ENCODE measurements around the gene HYOU1.
"Not testable (repeated sequence)": the region's sequence is repeated elsewhere in the genome, so short reads cannot be mapped to it uniquely, and the experiment has no call there.

The HYOU1 gene

GRCh38 chr11:119044708-119045107 lies 12.3 kb downstream of the HYOU1 start:
- H3K4me3 ChIP-seq (ENCODE audit: low read depth, low read length): no peak overlapping the region
- peak; percentile 17; the same call in 1 of the 2 replicates for TF ChIP-seq CTCF (IDR thresholded peaks at IDR 0.05; ENCODE audit: control insufficient read depth, extremely low read depth, insufficient read depth)
- no peak for DNase-seq (ENCODE audit: low read depth)

- H3K4me3 ChIP-seq (ENCODE audit: low read depth, low read length): no peak overlapping the region
- no peak for TF ChIP-seq CTCF (IDR thresholded peaks at IDR 0.05; ENCODE audit: control insufficient read depth, extremely low read depth, insufficient read depth)
- no peak for DNase-seq (ENCODE audit: low read depth)
These were observed 14.1 kb downstream of the HYOU1 start for GRCh38 chr11:119042927-119043326.

GRCh38 chr11:119041821-119042514 lies 15.0 kb downstream of the HYOU1 start:
- no peak for TF ChIP-seq CTCF (IDR thresholded peaks at IDR 0.05; ENCODE audit: control insufficient read depth, extremely low read depth, insufficient read depth)
- H3K4me3 ChIP-seq (ENCODE audit: low read depth, low read length): no peak overlapping the region
- DNase-seq (ENCODE audit: low read depth): no peak

- DNase-seq (ENCODE audit: low read depth); H3K4me3 ChIP-seq (ENCODE audit: low read depth, low read length): not testable (repeated sequence)
These were observed 17.5 kb downstream of the HYOU1 start for GRCh38 chr11:119039471-119039870.

GRCh38 chr11:119038884-119039283 lies 18.1 kb downstream of the HYOU1 start:
- no peak for DNase-seq (ENCODE audit: low read depth)
- no peak for TF ChIP-seq CTCF (IDR thresholded peaks at IDR 0.05; ENCODE audit: control insufficient read depth, extremely low read depth, insufficient read depth)
- H3K4me3 ChIP-seq (ENCODE audit: low read depth, low read length): no peak overlapping the region

- no peak overlapping the region for H3K4me3 ChIP-seq (ENCODE audit: low read depth, low read length)
- DNase-seq (ENCODE audit: low read depth): no peak
- TF ChIP-seq CTCF (IDR thresholded peaks at IDR 0.05; ENCODE audit: control insufficient read depth, extremely low read depth, insufficient read depth): no peak
These were observed 22.2 kb downstream of the HYOU1 start for GRCh38 chr11:119034813-119035212.

GRCh38 chr11:119033421-119033820 lies 23.6 kb downstream of the HYOU1 start:
- not testable (repeated sequence) for H3K4me3 ChIP-seq (ENCODE audit: low read depth, low read length); DNase-seq (ENCODE audit: low read depth)

- DNase-seq (ENCODE audit: low read depth): no peak
- no peak for TF ChIP-seq CTCF (IDR thresholded peaks at IDR 0.05; ENCODE audit: control insufficient read depth, extremely low read depth, insufficient read depth)
These were observed 25.1 kb downstream of the HYOU1 start for GRCh38 chr11:119031912-119032280.

More at GRCh38 chr11:119031912-119032280, 25.1 kb downstream of the HYOU1 start:
- H3K4me3 ChIP-seq (ENCODE audit: low read depth, low read length): no peak overlapping the region
